K562 (cell line): ENCODE results near the gene HKDC1. TPM values are rescaled to one million over a fixed set of nuclear protein-coding genes. Genes with fewer than 3 reads are reported as not detected.

Experiments
- ATAC-seq: fragments of 200-7000 bp; cut with Tn5 transposase; 3 replicates; pipeline ENCODE4 v1.9.1; 2020; ENCODE audit warnings: moderate library complexity
- BruUV-seq: library from RNA; stranded (reverse); fragments of 400-500 nt; replicated peaks from 2 replicates; lab custom pipeline; 2021; lab: Mats Ljungman, UMichigan
- CTCF ChIA-PET: fragments of 300-600 bp; formaldehyde crosslinking; extraction: SDS; loops from one replicate; lab custom pipeline; 2021; ENCODE audit warnings: low intra/inter-chr PET ratio; lab: Yijun Ruan, JAX
- POLR2A ChIA-PET: fragments of 300-600, 350-650 bp; sonication (Branson Sonifier 250); formaldehyde crosslinking; extraction: SDS; loops from one replicate; lab custom pipeline; 2021; ENCODE audit warnings: antibody characterized with exemption, inconsistent platforms; lab: Yijun Ruan, JAX
- DNase-seq, 4 experiments: peaks; one replicate each; pipeline versions ENCODE4 v3.0.0 to v3.0.0-alpha.2; 2011 to 2018; ENCODE audit warnings: low spot score in 3 of 4, mixed read lengths in 3 of 4; ENCODE audit errors: extremely low read depth in 1 of 4
- FAIRE-seq: peaks from 2 replicates; lab custom pipeline; 2011; peaks lifted over from hg19 to GRCh38; lab: Jason Lieb, UNC
- H2AFZ ChIP-seq: 2 replicates; pipeline ENCODE4 v1.6.0; 2011; ENCODE audit warnings: low read depth, low read length, control low read depth, inconsistent platforms
- H3K27ac ChIP-seq: fragments of 200-600 bp; 3 replicates; pipeline ENCODE4 v1.8.0; 2011; ENCODE audit warnings: low read depth, mild to moderate bottlenecking, control low read depth, inconsistent platforms, low read length, moderate library complexity, mixed read lengths; ENCODE audit errors: extremely low read depth
- H3K27me3 ChIP-seq, 2 experiments: fragments of 300-600 bp in 1 of 2; 2 replicates in 1 of 2; 3 replicates in 1 of 2; pipeline versions ENCODE4 v1.6.0 to v1.8.0; 2011; ENCODE audit warnings: inconsistent platforms in 2 of 2, low read length in 2 of 2, mild to moderate bottlenecking in 1 of 2, mixed read lengths in 1 of 2, moderate library complexity in 1 of 2; ENCODE audit not compliant: control insufficient read depth in 2 of 2, insufficient read depth in 2 of 2
- H3K36me3 ChIP-seq: fragments of 300-600 bp; 3 replicates; pipeline ENCODE4 v1.8.0; 2011; ENCODE audit warnings: mild to moderate bottlenecking, low read length, inconsistent platforms; ENCODE audit not compliant: control insufficient read depth, insufficient read depth
- H3K4me1 ChIP-seq, 2 experiments: fragments of 200-600 bp in 1 of 2; replicated peaks in 1 of 2; 2 replicates in 1 of 2; 3 replicates in 1 of 2; pipeline versions ENCODE4 v1.5.1 to v1.8.0; 2011; ENCODE audit warnings: inconsistent platforms in 2 of 2, low read length in 2 of 2, mild to moderate bottlenecking in 1 of 2, mixed read lengths in 1 of 2, moderate library complexity in 1 of 2; ENCODE audit not compliant: control insufficient read depth in 2 of 2, insufficient read depth in 2 of 2
- H3K4me2 ChIP-seq: 2 replicates; pipeline ENCODE4 v1.6.1; 2011; ENCODE audit warnings: low read length, control low read depth, inconsistent platforms, mixed read lengths; ENCODE audit not compliant: insufficient read depth
- H3K4me3 ChIP-seq: fragments of 200-600 bp; sonication (generic), shearing (Covaris generic); 2 replicates; pipeline ENCODE4 v1.5.1; 2016; ENCODE audit warnings: control low read depth, inconsistent platforms
- H3K79me2 ChIP-seq: fragments of 200-600 bp; 3 replicates; pipeline ENCODE4 v1.8.0; 2011; ENCODE audit warnings: low read length, inconsistent platforms; ENCODE audit not compliant: control insufficient read depth, insufficient read depth
- H3K9ac ChIP-seq, 2 experiments: 2 replicates each; pipeline versions ENCODE4 v1.6.0 to v1.6.1; 2011; ENCODE audit warnings: low read depth in 2 of 2, low read length in 2 of 2, control low read depth in 1 of 2, inconsistent platforms in 1 of 2, mild to moderate bottlenecking in 1 of 2, mixed read lengths in 1 of 2; ENCODE audit not compliant: insufficient read depth in 1 of 2
- H3K9me1 ChIP-seq: one replicate; pipeline ENCODE4 v1.6.0; 2011; ENCODE audit warnings: inconsistent platforms, mild to moderate bottlenecking, low read length, moderate library complexity; ENCODE audit not compliant: control insufficient read depth, insufficient read depth
- H3K9me3 ChIP-seq: replicated peaks from 2 replicates; pipeline ENCODE4 v1.5.1; 2011; ENCODE audit warnings: low read depth, low read length, inconsistent platforms; ENCODE audit not compliant: control insufficient read depth, insufficient read depth
- H4K20me1 ChIP-seq: replicated peaks from 2 replicates; pipeline ENCODE4 v1.6.1; 2011; ENCODE audit warnings: low read length, inconsistent platforms, mixed read lengths; ENCODE audit not compliant: control insufficient read depth, insufficient read depth
- CEBPB ChIP-seq: fragments of 450-650 bp; IDR thresholded peaks from 2 replicates; pipeline ENCODE4 v1.6.1; 2016; ENCODE audit warnings: missing genetic modification characterization, missing compliant biosample characterization
- CEBPG ChIP-seq, 3 experiments: fragments of 200-800 bp in 1 of 3; sonication (Bioruptor generic) in 1 of 3; sonication (generic) in 1 of 3; formaldehyde crosslinking in 1 of 3; IDR thresholded peaks in 2 of 3; conservative IDR thresholded peaks in 1 of 3; 2 replicates each; pipeline versions ENCODE4 v1.6.1 to v1.8.0; 2016 to 2022; ENCODE audit warnings: missing compliant biosample characterization in 2 of 3, missing genetic modification characterization in 2 of 3, mild to moderate bottlenecking in 1 of 3, missing genetic modification reagents in 1 of 3
- CHAMP1 ChIP-seq: fragments of 450-650 bp; IDR thresholded peaks from 2 replicates; pipeline ENCODE4 v1.6.1; 2016; ENCODE audit warnings: mild to moderate bottlenecking
- GATAD2A ChIP-seq: fragments of 450-650 bp; IDR thresholded peaks from 2 replicates; pipeline ENCODE4 v1.6.1; 2017
- MAFF ChIP-seq: IDR thresholded peaks from 2 replicates; pipeline ENCODE4 v1.6.1; 2012; ENCODE audit warnings: low read length, improper control_type of control experiment
- MAFG ChIP-seq: fragments of 450-650 bp; conservative IDR thresholded peaks from 2 replicates; pipeline ENCODE4 v1.6.1; 2016; ENCODE audit warnings: missing genetic modification characterization, missing compliant biosample characterization
- MAFK ChIP-seq: IDR thresholded peaks from 2 replicates; pipeline ENCODE4 v1.6.1; 2011; ENCODE audit warnings: low read length, improper control_type of control experiment
- TCF7L2 ChIP-seq: fragments of 150-350 bp; IDR thresholded peaks from 2 replicates; pipeline ENCODE4 v1.6.1; 2016; ENCODE audit warnings: low read depth, mild to moderate bottlenecking, low read length, moderate library complexity
- TRIM24 ChIP-seq, 2 experiments: fragments of 450-650 bp; IDR thresholded peaks; 2 replicates each; pipeline ENCODE4 v1.6.1; 2016
- YBX1 ChIP-seq: fragments of 450-650 bp; IDR thresholded peaks from 2 replicates; pipeline ENCODE4 v1.7.1; 2016; ENCODE audit warnings: mild to moderate bottlenecking
- ZBTB8A ChIP-seq: fragments of 450-650 bp; IDR thresholded peaks from 2 replicates; pipeline ENCODE4 v1.6.1; 2018; ENCODE audit warnings: mild to moderate bottlenecking, moderate library complexity; ENCODE audit not compliant: partially characterized antibody
- ZNF274 ChIP-seq: IDR thresholded peaks from 2 replicates; pipeline ENCODE4 v1.6.1; 2011; ENCODE audit warnings: low read depth, mild to moderate bottlenecking, low read length, moderate library complexity, borderline replicate concordance
- ZNF316 ChIP-seq: fragments of 450-650 bp; IDR thresholded peaks from 2 replicates; pipeline ENCODE4 v1.6.1; 2016
- WGBS: fragments of 100-300 bp; shearing (Covaris generic); methylation state at CpG from one replicate; pipeline ENCODE4 v1.1.6; 2016; ENCODE audit warnings: low coverage, mixed read lengths; ENCODE audit not compliant: insufficient coverage; ENCODE audit errors: missing lambda C conversion rate; 5-methylcytosine and 5-hydroxymethylcytosine counted together
- in situ Hi-C: fragments of 300-500 bp; cut with MboI; formaldehyde crosslinking; loops from 4 replicates; pipeline ENCODE4 v1.15.0; 2018; ENCODE audit warnings: inconsistent platforms, mixed read lengths
- intact Hi-C: fragments of 100-400 bp; cut with micrococcal nuclease; formaldehyde crosslinking; loops from 2 replicates; pipeline ENCODE4 v1.14.2; 2022
- polyA plus RNA-seq, 8 experiments: library from polyadenylated mRNA; depleted of rRNA in 4 of 8; stranded (reverse) in 5 of 8; unstranded in 3 of 8; fragments of >200 nt; fragmentation: Nextera tagmentation in 2 of 8; fragmentation: Illumina TruSeq in 1 of 8; extraction: Ambion mirVana in 2 of 8; extraction: Trizol in 1 of 8; gene quantifications; 2 replicates each; pipeline versions ENCODE4 v1.2.1 to v1.2.3, GENCODE V29; 2011 to 2014; ENCODE audit warnings: inconsistent platforms in 1 of 8, missing spikeins in 1 of 8
- total RNA-seq, 7 experiments: library from RNA; depleted of rRNA in 6 of 7; stranded (reverse); fragments of >200 nt in 6 of 7; fragmentation: Illumina TruSeq in 2 of 7; extraction: Trizol in 2 of 7; gene quantifications; 2 replicates each; pipeline versions ENCODE4 v1.2.1 to v1.2.3, GENCODE V29; 2011 to 2021; ENCODE audit warnings: low replicate concordance in 1 of 7
- TF ChIP-seq, protein P1 (sequence below): fragments of 250-450 bp; sonication (Bioruptor Pico); IDR thresholded peaks from 2 replicates; pipeline ENCODE4 v1.8.0; 2022; ENCODE audit warnings: inconsistent platforms
- TF ChIP-seq, protein P2 (sequence below): IDR thresholded peaks from 2 replicates; pipeline ENCODE4 v1.6.1; 2016; ENCODE audit warnings: missing genetic modification characterization, missing compliant biosample characterization
- TF ChIP-seq, protein P3 (sequence below): fragments of 450-650 bp; IDR thresholded peaks from 2 replicates; pipeline ENCODE4 v1.6.1; 2014; ENCODE audit warnings: low read depth, mild to moderate bottlenecking, moderate library complexity, borderline replicate concordance

Gene HKDC1
- total and polyA plus RNA-seq, 9 of the 15 experiments (the other 6 are each of a cell fraction or from before 2014, with no cell fraction given) = 0.04 to 0.22 (median 0.11) TPM; not detected in 5

GRCh38 chr10:69214666-69215131 is 5.4 kb upstream of the HKDC1 start:
- ChIA-PET POLR2A (interaction anchor here (1.2 to 12.6 kb wide), 3 partner anchors 8 to 18 kb away, joined by 5 to 95 read pairs (median 5); no protein-coding TSS in a partner anchor), CTCF (interaction anchor here (0.7 kb wide), 1 partner anchor 10 kb away, joined by 3 read pairs; no protein-coding TSS in a partner anchor)
- WGBS = 74% methylated on average over 6 of the region's 6 CpGs
- Histone ChIP-seq H3K4me2 (no peak overlapping the region), H3K79me2 (no peaks in the 10 kb centered on the region), H3K4me3 (no peak overlapping the region), H3K9me1 (no peaks in the 10 kb centered on the region), H4K20me1 (no peaks in the 10 kb centered on the region), H3K9me3 (no peaks in the 10 kb centered on the region), H2AFZ (no peak overlapping the region), H3K4me1 (peaks cover 3 to 53% of the 10 kb centered on the region in 2 experiments), H3K9ac (no peak overlapping the region), H3K27me3 (no peaks in the 10 kb centered on the region), H3K36me3 (peaks cover 3% of the 10 kb centered on the region; the same call in 1 of the 3 replicates), H3K27ac (no peak overlapping the region)
- intact Hi-C loops (loop anchor here (5.0 kb wide), 1 partner anchor 92 kb away; the partner anchor contains the start of gene VPS26A), in situ Hi-C loops (no loop called here)
- DNase-seq (no peak), ATAC-seq (no peak), FAIRE-seq (no peak)
- no TSS peak for BruUV-seq
- TF ChIP-seq, protein P1, sequence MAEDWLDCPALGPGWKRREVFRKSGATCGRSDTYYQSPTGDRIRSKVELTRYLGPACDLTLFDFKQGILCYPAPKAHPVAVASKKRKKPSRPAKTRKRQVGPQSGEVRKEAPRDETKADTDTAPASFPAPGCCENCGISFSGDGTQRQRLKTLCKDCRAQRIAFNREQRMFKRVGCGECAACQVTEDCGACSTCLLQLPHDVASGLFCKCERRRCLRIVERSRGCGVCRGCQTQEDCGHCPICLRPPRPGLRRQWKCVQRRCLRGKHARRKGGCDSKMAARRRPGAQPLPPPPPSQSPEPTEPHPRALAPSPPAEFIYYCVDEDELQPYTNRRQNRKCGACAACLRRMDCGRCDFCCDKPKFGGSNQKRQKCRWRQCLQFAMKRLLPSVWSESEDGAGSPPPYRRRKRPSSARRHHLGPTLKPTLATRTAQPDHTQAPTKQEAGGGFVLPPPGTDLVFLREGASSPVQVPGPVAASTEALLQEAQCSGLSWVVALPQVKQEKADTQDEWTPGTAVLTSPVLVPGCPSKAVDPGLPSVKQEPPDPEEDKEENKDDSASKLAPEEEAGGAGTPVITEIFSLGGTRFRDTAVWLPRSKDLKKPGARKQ (CRISPR knock-in tag) = 0 out of 2 replicates have a peak, but pooled peaks have one; percentile 31
- peak; percentile 96 for TF ChIP-seq ZNF316
- no peak for TF ChIP-seq ZBTB8A
- TF ChIP-seq MAFK = peak; percentile 90
- TF ChIP-seq CEBPG (CRISPR knock-in tag; IDR thresholded peaks at IDR 0.05) = peak; percentile 59
- TF ChIP-seq CEBPG (tag; conservative IDR thresholded peaks at IDR 0.05 in 1 of 2, IDR thresholded peaks at IDR 0.05 in 1 of 2) = no peak; a peak in 1 of 4 replicates
- TF ChIP-seq, protein P2, sequence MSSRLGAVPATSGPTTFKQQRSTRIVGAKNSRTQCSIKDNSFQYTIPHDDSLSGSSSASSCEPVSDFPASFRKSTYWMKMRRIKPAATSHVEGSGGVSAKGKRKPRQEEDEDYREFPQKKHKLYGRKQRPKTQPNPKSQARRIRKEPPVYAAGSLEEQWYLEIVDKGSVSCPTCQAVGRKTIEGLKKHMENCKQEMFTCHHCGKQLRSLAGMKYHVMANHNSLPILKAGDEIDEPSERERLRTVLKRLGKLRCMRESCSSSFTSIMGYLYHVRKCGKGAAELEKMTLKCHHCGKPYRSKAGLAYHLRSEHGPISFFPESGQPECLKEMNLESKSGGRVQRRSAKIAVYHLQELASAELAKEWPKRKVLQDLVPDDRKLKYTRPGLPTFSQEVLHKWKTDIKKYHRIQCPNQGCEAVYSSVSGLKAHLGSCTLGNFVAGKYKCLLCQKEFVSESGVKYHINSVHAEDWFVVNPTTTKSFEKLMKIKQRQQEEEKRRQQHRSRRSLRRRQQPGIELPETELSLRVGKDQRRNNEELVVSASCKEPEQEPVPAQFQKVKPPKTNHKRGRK (tag) = peak; percentile 79; the same call in 1 of the 2 replicates
- no peak for TF ChIP-seq ZNF274
- no peak for TF ChIP-seq YBX1
- TF ChIP-seq MAFF = peak; percentile 85
- peak; percentile 87 for TF ChIP-seq MAFG (tag)
- TF ChIP-seq TCF7L2 = no peak
- no peak for TF ChIP-seq CHAMP1
- 0 out of 4 replicates have a peak, but pooled peaks of 1 of the 2 experiments have one; percentile 18 for TF ChIP-seq TRIM24 (IDR thresholded peaks at IDR 0.05)
- TF ChIP-seq GATAD2A = no peak
- TF ChIP-seq CEBPB = no peak
- TF ChIP-seq, protein P3, sequence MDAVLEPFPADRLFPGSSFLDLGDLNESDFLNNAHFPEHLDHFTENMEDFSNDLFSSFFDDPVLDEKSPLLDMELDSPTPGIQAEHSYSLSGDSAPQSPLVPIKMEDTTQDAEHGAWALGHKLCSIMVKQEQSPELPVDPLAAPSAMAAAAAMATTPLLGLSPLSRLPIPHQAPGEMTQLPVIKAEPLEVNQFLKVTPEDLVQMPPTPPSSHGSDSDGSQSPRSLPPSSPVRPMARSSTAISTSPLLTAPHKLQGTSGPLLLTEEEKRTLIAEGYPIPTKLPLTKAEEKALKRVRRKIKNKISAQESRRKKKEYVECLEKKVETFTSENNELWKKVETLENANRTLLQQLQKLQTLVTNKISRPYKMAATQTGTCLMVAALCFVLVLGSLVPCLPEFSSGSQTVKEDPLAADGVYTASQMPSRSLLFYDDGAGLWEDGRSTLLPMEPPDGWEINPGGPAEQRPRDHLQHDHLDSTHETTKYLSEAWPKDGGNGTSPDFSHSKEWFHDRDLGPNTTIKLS = no peak
